PC-9 (cell line): Measurements from ENCODE around the gene TEAD2.

Source experiments
- EZH2 ChIP-seq: fragments of 200-600 bp; sonication (generic); IDR thresholded peaks from 2 replicates; pipeline ENCODE4 v1.8.0; 2017; ENCODE audit warnings: antibody characterized with exemption, low read depth
- TF ChIP-seq, protein P1 (sequence below): fragments of 200-600 bp; sonication (generic); conservative IDR thresholded peaks from 2 replicates; pipeline ENCODE4 v1.6.1; 2017; ENCODE audit warnings: mixed run types, antibody characterized with exemption, mild to moderate bottlenecking, moderate library complexity

DNA sequence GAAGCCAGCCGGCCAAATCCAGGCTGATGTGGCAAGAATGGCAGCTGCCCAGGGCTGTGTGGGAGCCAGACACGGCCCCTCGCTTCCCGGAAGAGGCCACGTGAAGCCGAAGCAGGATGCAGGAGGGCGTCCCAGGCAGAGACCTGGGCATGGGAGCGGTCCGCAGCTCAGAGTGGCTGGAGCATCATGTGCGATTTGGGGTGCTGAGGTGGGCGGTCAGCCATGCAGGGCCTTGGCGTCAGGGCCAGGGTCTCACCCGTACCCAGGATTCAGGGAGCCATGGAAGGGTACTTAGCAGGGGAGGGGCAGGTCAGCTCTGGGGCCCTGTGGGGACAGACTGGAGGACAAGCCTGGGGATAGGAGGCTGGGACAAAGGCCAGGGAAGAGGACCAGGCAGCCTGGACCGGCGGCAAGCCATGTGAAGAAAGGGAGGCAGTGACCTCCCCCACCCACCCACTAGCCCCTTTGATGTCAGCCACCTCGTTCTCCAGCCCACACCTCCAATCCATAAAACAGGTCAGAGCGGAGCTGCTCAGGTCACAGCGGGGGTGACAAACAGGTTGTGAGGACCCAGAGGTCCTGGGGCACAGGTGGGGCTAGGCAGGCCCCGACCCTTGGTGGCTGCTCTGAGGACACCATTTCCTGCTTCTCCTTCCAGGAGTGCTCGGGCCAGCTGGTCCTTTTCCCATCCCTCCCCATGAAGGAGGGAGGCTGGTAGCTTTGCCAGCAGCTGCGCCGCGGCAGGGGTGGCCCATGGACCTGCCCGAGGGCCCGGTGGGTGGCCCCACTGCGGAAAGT lies 28.1 kb upstream of the TEAD2 start:
- TF ChIP-seq, protein P1, sequence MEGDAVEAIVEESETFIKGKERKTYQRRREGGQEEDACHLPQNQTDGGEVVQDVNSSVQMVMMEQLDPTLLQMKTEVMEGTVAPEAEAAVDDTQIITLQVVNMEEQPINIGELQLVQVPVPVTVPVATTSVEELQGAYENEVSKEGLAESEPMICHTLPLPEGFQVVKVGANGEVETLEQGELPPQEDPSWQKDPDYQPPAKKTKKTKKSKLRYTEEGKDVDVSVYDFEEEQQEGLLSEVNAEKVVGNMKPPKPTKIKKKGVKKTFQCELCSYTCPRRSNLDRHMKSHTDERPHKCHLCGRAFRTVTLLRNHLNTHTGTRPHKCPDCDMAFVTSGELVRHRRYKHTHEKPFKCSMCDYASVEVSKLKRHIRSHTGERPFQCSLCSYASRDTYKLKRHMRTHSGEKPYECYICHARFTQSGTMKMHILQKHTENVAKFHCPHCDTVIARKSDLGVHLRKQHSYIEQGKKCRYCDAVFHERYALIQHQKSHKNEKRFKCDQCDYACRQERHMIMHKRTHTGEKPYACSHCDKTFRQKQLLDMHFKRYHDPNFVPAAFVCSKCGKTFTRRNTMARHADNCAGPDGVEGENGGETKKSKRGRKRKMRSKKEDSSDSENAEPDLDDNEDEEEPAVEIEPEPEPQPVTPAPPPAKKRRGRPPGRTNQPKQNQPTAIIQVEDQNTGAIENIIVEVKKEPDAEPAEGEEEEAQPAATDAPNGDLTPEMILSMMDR = no peak
- TF ChIP-seq EZH2 = no peak
